Gastroesophageal sphincter (tissue), 4 donors: Measurements from ENCODE around the gene AMER3. TPM values are rescaled to one million over a fixed set of nuclear protein-coding genes. Genes with fewer than 3 reads are reported as not detected.

Experiments used
- ATAC-seq: fragments of 150-250 bp; one replicate; pipeline ENCODE4 v1.9.1; 2016; ENCODE audit warnings: mild to moderate bottlenecking, moderate library complexity
- H3K27ac ChIP-seq, 4 donors: fragments of 200-600 bp; sonication (generic) in 3 of 4; 1 replicate in 3 of 4; 2 replicates in 1 of 4; pipeline ENCODE4 v1.5.1; 2016 to 2019
- H3K27me3 ChIP-seq: fragments of 200-600 bp; sonication (generic); one replicate; pipeline ENCODE4 v1.5.1; 2019
- H3K36me3 ChIP-seq, 2 donors: fragments of 200-600 bp; sonication (generic); one replicate each; pipeline ENCODE4 v1.5.1; 2019; ENCODE audit warnings: control low read depth in 1 of 2
- H3K4me1 ChIP-seq, 3 donors: fragments of 200-600 bp; sonication (generic); 1 replicate in 2 of 3; 2 replicates in 1 of 3; pipeline ENCODE4 v1.5.1; 2016 to 2019; ENCODE audit warnings: control low read depth in 2 of 3
- H3K4me3 ChIP-seq, 2 donors: fragments of 200-600 bp; sonication (generic); one replicate each; pipeline ENCODE4 v1.5.1; 2019; ENCODE audit warnings: mild to moderate bottlenecking in 1 of 2, moderate library complexity in 1 of 2
- H3K9me3 ChIP-seq, 3 donors: fragments of 200-600 bp; sonication (generic); one replicate each; pipeline ENCODE4 v1.5.1; 2017 to 2019; ENCODE audit warnings: control low read depth in 2 of 3
- CTCF ChIP-seq, 4 experiments: fragments of 200-600 bp in 2 of 4; fragments of 450-650 bp in 2 of 4; sonication (generic) in 1 of 4; IDR thresholded peaks; one replicate each; pipeline ENCODE4 v1.5.1; 2017 to 2019; ENCODE audit warnings: antibody characterized with exemption in 4 of 4, mild to moderate bottlenecking in 2 of 4, moderate library complexity in 2 of 4
- EP300 ChIP-seq: sonication (generic); formaldehyde crosslinking; IDR thresholded peaks from one replicate; pipeline ENCODE4 v1.6.1; 2017; ENCODE audit warnings: antibody characterized with exemption, mild to moderate bottlenecking
- POLR2A ChIP-seq, 2 donors: fragments of 450-650 bp; IDR thresholded peaks; one replicate each; pipeline ENCODE4 v1.6.1; 2017; ENCODE audit warnings: antibody characterized with exemption in 2 of 2, mild to moderate bottlenecking in 2 of 2, moderate library complexity in 1 of 2
- POLR2AphosphoS5 ChIP-seq: sonication (generic); formaldehyde crosslinking; IDR thresholded peaks from one replicate; pipeline ENCODE4 v1.6.1; 2017; ENCODE audit warnings: antibody characterized with exemption
- WGBS, 2 donors: methylation state at CpG; one replicate each; pipeline ENCODE4 v1.1.5; 2018; ENCODE audit warnings: low coverage in 1 of 2; 5-methylcytosine and 5-hydroxymethylcytosine counted together
- total RNA-seq, 4 donors: library from RNA; depleted of rRNA; stranded (reverse); fragments of >200 nt; gene quantifications; one replicate each; pipeline ENCODE4 v1.1.0, GENCODE V29; 2016

The AMER3 gene
- total RNA-seq, 4 donors from 2014 or later, result 0.27 TPM; not detected in 3

DNA sequence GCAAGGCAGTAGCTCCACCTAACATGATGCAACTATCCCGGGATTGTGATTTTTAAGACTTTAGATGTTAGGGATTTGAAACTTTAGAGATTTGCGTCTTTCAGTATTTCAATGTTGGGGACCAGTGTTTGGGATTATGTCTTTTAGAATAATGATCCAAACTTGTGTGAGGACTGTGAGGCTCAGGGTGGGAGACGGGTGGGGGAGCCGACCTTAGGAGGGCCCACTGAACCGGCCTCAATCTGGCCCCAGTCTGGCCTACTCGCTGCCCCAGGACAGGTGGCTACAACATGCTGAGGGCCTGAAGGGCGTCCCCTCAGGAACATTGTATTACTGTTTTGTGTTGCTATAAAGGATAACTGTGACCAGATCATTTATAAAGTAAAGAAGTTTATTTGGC, 10.7 kb downstream of the AMER3 start:
- TF ChIP-seq CTCF (IDR thresholded peaks at IDR 0.05) (no peak), POLR2AphosphoS5 (no peak), POLR2A (IDR thresholded peaks at IDR 0.05) (no peak), EP300 (no peak)
- no peak overlapping the region for H3K4me3 ChIP-seq
- H3K27ac ChIP-seq, result no peak overlapping the region
- H3K9me3 ChIP-seq, result no peaks in the 10 kb centered on the region
- WGBS, 2 donors, result 86 to 100% methylated on average over 2 to 6 of the region's 7 CpGs
- no peak for ATAC-seq
- H3K27me3 ChIP-seq, result peaks cover 55% of the 10 kb centered on the region
- no peaks in the 10 kb centered on the region for H3K36me3 ChIP-seq
- no peaks in the 10 kb centered on the region for H3K4me1 ChIP-seq

- Histone ChIP-seq H3K9me3 (no peaks in the 10 kb centered on the region), H3K4me1 (no peaks in the 10 kb centered on the region), H3K36me3 (no peaks in the 10 kb centered on the region), H3K4me3 (no peak overlapping the region), H3K27ac (no peak overlapping the region), H3K27me3 (peaks cover 50% of the 10 kb centered on the region)
- ATAC-seq, result no peak
- no peak for TF ChIP-seq POLR2AphosphoS5
- no peak for TF ChIP-seq CTCF (IDR thresholded peaks at IDR 0.05)
- no peak for TF ChIP-seq EP300
- no peak for TF ChIP-seq POLR2A (IDR thresholded peaks at IDR 0.05)
- 80% methylated on average over 1 of the region's 12 CpGs; no CpG with 5 or more reads in 1 of the 2 donors for WGBS, 2 donors
Observed at GRCh38 chr2:130766711-130767407, 11.5 kb downstream of the AMER3 start.

GRCh38 chr2:130767408-130767775, 12.1 kb downstream of the AMER3 start:
- no peak overlapping the region for H3K4me3 ChIP-seq
- WGBS, 2 donors, result 83 to 100% methylated on average over 1 of the region's 7 CpGs
- peaks cover 0 to 3% (median 0%) of the 10 kb centered on the region in 3 donors for H3K9me3 ChIP-seq
- TF ChIP-seq POLR2AphosphoS5 (no peak), POLR2A (IDR thresholded peaks at IDR 0.05) (no peak), CTCF (IDR thresholded peaks at IDR 0.05) (no peak), EP300 (no peak)
- no peaks in the 10 kb centered on the region for H3K36me3 ChIP-seq
- no peak for ATAC-seq
- no peaks in the 10 kb centered on the region for H3K4me1 ChIP-seq
- H3K27me3 ChIP-seq, result peaks cover 47% of the 10 kb centered on the region
- no peak overlapping the region for H3K27ac ChIP-seq

DNA sequence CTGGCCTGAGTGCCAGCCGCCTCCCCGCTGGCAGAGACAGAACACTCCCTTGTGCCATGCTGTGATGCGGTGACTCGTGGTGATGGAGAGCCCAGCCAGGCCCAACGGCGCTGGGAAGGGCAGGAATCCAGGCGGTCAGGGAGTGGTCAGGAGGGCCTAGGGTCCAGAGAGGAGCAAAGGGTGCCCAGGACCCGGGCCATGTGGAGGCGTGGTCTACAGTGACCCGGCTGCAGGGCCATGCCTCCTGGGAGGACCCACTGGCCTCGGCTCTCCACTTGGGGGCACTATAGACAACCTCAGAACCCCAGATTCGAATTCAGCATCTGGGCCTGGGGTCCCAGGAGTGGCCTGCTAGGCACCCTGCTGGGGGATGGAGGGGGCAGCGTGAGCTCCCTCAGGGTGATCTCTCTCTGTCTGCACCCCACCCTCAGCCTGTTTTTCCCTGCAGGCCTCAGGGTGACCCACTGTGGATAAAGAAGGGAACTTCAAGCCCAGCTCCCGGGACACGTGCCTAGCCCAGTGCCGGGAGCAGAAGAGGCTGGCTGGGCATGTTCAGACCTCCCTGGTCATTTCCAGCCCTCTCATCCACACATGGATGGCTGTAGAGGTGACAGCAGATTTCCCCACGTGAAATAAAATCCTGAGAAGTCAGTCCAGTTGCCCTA, 13.0 kb downstream of the AMER3 start:
- Histone ChIP-seq H3K27me3 (peaks cover 38% of the 10 kb centered on the region), H3K36me3 (no peaks in the 10 kb centered on the region), H3K4me1 (no peaks in the 10 kb centered on the region), H3K4me3 (no peak overlapping the region), H3K27ac (no peak overlapping the region), H3K9me3 (peaks cover 0 to 12% (median 0%) of the 10 kb centered on the region in 3 donors)
- no CpG with 5 or more reads among the region's 17 CpGs for WGBS, 2 donors
- no peak for TF ChIP-seq POLR2A (IDR thresholded peaks at IDR 0.05)
- no peak for TF ChIP-seq EP300
- TF ChIP-seq CTCF (IDR thresholded peaks at IDR 0.05), result no peak
- no peak for TF ChIP-seq POLR2AphosphoS5
- peak; percentile 22 for ATAC-seq
